Vagina (tissue), 2 donors: ENCODE results near the gene DRAXIN.

Experiments used
- POLR2AphosphoS5 ChIP-seq, 2 donors: sonication (generic); formaldehyde crosslinking; IDR thresholded peaks; one replicate each; pipeline ENCODE4 v1.9.0; 2017; ENCODE audit warnings: antibody characterized with exemption in 2 of 2, mild to moderate bottlenecking in 2 of 2, low read depth in 1 of 2; ENCODE audit not compliant: insufficient read depth in 1 of 2
- TF ChIP-seq, protein P1 (sequence below), 3 experiments: fragments of 450-650 bp in 2 of 3; fragments of 200-600 bp in 1 of 3; sonication (generic) in 1 of 3; IDR thresholded peaks; one replicate each; pipeline ENCODE4 v1.5.1; 2017 to 2019; ENCODE audit warnings: antibody characterized with exemption in 3 of 3, mild to moderate bottlenecking in 2 of 3, moderate library complexity in 2 of 3

GRCh38 chr1:11654939-11655808, 36.3 kb upstream of the DRAXIN start:
- TF ChIP-seq, protein P1, sequence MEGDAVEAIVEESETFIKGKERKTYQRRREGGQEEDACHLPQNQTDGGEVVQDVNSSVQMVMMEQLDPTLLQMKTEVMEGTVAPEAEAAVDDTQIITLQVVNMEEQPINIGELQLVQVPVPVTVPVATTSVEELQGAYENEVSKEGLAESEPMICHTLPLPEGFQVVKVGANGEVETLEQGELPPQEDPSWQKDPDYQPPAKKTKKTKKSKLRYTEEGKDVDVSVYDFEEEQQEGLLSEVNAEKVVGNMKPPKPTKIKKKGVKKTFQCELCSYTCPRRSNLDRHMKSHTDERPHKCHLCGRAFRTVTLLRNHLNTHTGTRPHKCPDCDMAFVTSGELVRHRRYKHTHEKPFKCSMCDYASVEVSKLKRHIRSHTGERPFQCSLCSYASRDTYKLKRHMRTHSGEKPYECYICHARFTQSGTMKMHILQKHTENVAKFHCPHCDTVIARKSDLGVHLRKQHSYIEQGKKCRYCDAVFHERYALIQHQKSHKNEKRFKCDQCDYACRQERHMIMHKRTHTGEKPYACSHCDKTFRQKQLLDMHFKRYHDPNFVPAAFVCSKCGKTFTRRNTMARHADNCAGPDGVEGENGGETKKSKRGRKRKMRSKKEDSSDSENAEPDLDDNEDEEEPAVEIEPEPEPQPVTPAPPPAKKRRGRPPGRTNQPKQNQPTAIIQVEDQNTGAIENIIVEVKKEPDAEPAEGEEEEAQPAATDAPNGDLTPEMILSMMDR (IDR thresholded peaks at IDR 0.05), result no peak
- no peak for TF ChIP-seq POLR2AphosphoS5 (IDR thresholded peaks at IDR 0.05; ENCODE audit: insufficient read depth in 1 of 2, low read depth in 1 of 2)
